Activated CD4-positive, alpha-beta memory T cell treated with anti-CD3 and anti-CD28 coated beads for 36 hours (primary cell): ENCODE data around the gene HMGXB4. TPM values are rescaled to one million over a fixed set of nuclear protein-coding genes. Genes with fewer than 3 reads are reported as not detected.

Experiments used
- CTCF ChIA-PET: fragments of 350-600 bp; sonication (Branson Sonifier 250); formaldehyde crosslinking; loops from one replicate; lab custom pipeline; 2021; ENCODE audit warnings: antibody characterized with exemption, inconsistent platforms; lab: Charles Lee
- POLR2A ChIA-PET: fragments of 350-600 bp; sonication (Branson Sonifier 250); formaldehyde crosslinking; loops from one replicate; lab custom pipeline; 2021; ENCODE audit warnings: antibody characterized with exemption; lab: Charles Lee
- DNase-seq: peaks from one replicate; pipeline ENCODE4 v3.0.0-alpha.2; 2020
- H3K27ac Mint-ChIP-seq: one replicate; pipeline ENCODE4 v1.8.0; 2021; ENCODE audit warnings: mixed read lengths
- H3K27me3 Mint-ChIP-seq: one replicate; pipeline ENCODE4 v1.8.0; 2021; ENCODE audit warnings: mixed read lengths
- H3K36me3 Mint-ChIP-seq: one replicate; pipeline ENCODE4 v1.8.0; 2021; ENCODE audit warnings: mixed read lengths
- H3K4me1 Mint-ChIP-seq: one replicate; pipeline ENCODE4 v1.8.0; 2021; ENCODE audit warnings: low read depth, mixed read lengths
- H3K4me3 Mint-ChIP-seq: one replicate; pipeline ENCODE4 v1.8.0; 2021; ENCODE audit warnings: mild to moderate bottlenecking, mixed read lengths
- H3K9me3 Mint-ChIP-seq: one replicate; pipeline ENCODE4 v1.8.0; 2021; ENCODE audit warnings: mixed read lengths
- intact Hi-C: fragments of 100-400 bp; cut with micrococcal nuclease; formaldehyde crosslinking; loops from one replicate; pipeline ENCODE4 v1.15.1; 2023
- total RNA-seq, 2 experiments: library from RNA; stranded (reverse); gene quantifications; one replicate each; pipeline ENCODE4 v1.2.3, GENCODE V29; 2021

HMGXB4 gene
- total RNA-seq, 2 experiments from 2014 or later = 33.9 to 35.7 TPM

DNA sequence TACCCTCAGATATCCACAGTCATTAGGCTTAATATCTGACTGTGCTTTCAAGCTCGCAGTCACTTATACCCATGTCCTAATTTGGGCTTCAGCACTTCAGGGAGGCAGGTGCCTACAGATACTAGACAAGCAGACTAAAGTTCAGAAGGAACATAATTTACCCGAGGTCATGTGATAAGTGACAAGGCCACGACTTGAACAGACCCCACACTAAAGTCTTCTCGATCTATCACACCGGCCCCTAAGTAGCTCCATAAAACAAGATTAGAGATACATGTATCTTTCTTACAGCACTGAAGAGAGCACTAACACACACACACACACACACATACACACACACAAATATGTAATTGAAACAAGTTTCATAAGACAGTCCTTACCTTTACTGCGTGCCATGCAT lies 75.0 kb downstream of the HMGXB4 start:
- DNase-seq = no peak
- Mint-ChIP-seq H3K27ac (no peak overlapping the region), H3K9me3 (no peaks in the 10 kb centered on the region), H3K36me3 (peaks cover 10% of the 10 kb centered on the region), H3K4me3 (no peak overlapping the region), H3K4me1 (peaks cover 54% of the 10 kb centered on the region), H3K27me3 (no peaks in the 10 kb centered on the region)
- intact Hi-C loops = no loop called here
- ChIA-PET CTCF (no interaction called here), POLR2A (interaction anchor here (0.6 kb wide), 1 partner anchor 167 kb away, joined by 3 read pairs; no protein-coding TSS in a partner anchor)

- Mint-ChIP-seq H3K9me3 (no peaks in the 10 kb centered on the region), H3K27me3 (no peaks in the 10 kb centered on the region), H3K36me3 (peaks cover 10% of the 10 kb centered on the region), H3K27ac (no peak overlapping the region), H3K4me3 (no peak overlapping the region), H3K4me1 (peaks cover 50% of the 10 kb centered on the region)
- ChIA-PET POLR2A (no interaction called here), CTCF (interaction anchor here (0.9 to 1.4 kb wide), 3 partner anchors 22 to 97 kb away, joined by 3 to 5 read pairs (median 4); partner anchors contain the start of gene TOM1)
- DNase-seq = no peak
- intact Hi-C loops = no loop called here
Measured at GRCh38 chr22:35333220-35333619, 75.9 kb downstream of the HMGXB4 start.

DNA sequence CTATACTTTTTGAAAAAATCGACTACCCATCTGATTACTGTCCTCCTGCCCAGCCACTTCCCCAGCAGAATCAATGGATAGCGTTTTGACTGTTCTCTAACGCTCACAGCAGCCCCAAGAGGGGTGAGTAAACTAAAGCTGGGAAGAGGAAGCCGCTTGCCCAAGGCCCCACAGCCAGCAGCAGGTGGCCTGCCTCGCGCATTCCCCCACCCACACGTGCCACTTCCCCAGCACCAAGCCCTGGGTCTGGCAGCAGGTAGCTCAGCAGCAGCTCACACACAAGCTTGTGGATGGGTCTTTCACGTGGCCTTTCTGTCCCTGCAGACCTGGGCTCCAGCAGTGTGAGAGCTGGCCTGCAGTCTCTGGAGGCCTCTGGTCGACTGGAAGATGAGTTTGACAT lies 76.7 kb downstream of the HMGXB4 start:
- ChIA-PET CTCF (interaction anchor here (0.9 to 1.4 kb wide), 4 partner anchors 23 to 96 kb away, joined by 3 to 5 read pairs (median 4); partner anchors contain the start of gene TOM1), POLR2A (interaction anchor here (1.1 kb wide), 1 partner anchor 34 kb away, joined by 3 read pairs; the partner anchor contains the start of gene TOM1)
- Mint-ChIP-seq H3K36me3 (peaks cover 10% of the 10 kb centered on the region), H3K4me3 (no peak overlapping the region), H3K27ac (peak overlapping the region; percentile 77), H3K4me1 (peaks cover 47% of the 10 kb centered on the region), H3K9me3 (no peaks in the 10 kb centered on the region), H3K27me3 (no peaks in the 10 kb centered on the region)
- peak; percentile 64 for DNase-seq
- intact Hi-C loops = no loop called here

DNA sequence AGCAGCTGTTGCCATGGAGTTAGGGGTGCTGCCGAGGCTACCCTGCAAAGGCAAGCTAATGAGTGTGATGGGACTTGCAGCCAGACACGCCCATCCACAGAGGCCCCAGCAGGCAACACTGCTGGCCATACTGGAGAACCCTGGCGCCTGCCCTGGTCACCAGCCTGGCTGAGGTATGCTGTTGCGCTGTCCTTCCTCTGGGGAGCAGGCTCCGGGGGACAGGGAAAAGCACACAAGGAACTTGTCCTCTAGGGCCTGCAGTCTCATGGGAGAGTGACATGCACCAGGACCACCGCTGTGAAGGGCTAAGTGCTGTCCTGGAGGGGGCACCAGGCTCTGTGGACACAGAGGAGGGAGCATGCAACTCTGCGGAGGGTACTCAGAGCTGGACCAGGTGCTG lies 78.2 kb downstream of the HMGXB4 start:
- no peak overlapping the region for H3K27ac Mint-ChIP-seq
- H3K4me3 Mint-ChIP-seq = no peak overlapping the region
- ChIA-PET POLR2A (no interaction called here), CTCF (interaction anchor here (0.8 to 1.1 kb wide), 2 partner anchors 25 to 62 kb away, joined by 3 to 5 read pairs; no protein-coding TSS in a partner anchor)
- no peaks in the 10 kb centered on the region for H3K9me3 Mint-ChIP-seq
- H3K36me3 Mint-ChIP-seq = peaks cover 12% of the 10 kb centered on the region
- peaks cover 36% of the 10 kb centered on the region for H3K4me1 Mint-ChIP-seq
- H3K27me3 Mint-ChIP-seq = no peaks in the 10 kb centered on the region
- intact Hi-C loops = no loop called here
- DNase-seq = no peak

GRCh38 chr22:35335936-35336781 lies 78.9 kb downstream of the HMGXB4 start:
- ChIA-PET POLR2A (no interaction called here), CTCF (interaction anchor here (0.8 to 1.1 kb wide), 2 partner anchors 26 to 61 kb away, joined by 3 to 5 read pairs; no protein-coding TSS in a partner anchor)
- H3K36me3 Mint-ChIP-seq = peaks cover 13% of the 10 kb centered on the region
- H3K9me3 Mint-ChIP-seq = no peaks in the 10 kb centered on the region
- peaks cover 30% of the 10 kb centered on the region for H3K4me1 Mint-ChIP-seq
- DNase-seq = no peak
- intact Hi-C loops = no loop called here
- no peak overlapping the region for H3K4me3 Mint-ChIP-seq
- no peaks in the 10 kb centered on the region for H3K27me3 Mint-ChIP-seq
- no peak overlapping the region for H3K27ac Mint-ChIP-seq

DNA sequence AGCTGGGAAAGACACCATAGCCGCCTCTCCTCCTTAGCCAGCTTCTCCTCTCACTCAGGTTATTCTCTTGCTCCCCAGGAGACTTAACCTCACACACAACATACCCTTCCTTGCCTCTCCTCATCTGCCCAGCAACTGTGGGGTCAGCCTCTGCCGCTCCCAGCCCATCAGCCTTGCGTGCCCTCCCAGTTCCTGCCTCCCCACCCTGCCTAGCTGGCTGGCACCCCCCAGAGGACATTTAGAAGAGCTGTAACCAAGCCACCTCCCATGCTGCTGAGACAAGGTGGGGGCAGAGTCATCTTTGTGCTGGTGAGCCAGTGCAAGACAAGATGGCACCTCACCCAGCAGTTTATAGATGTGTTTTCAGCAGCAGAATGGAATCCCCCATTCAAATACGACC lies 80.6 kb downstream of the HMGXB4 start:
- ChIA-PET POLR2A (no interaction called here), CTCF (no interaction called here)
- H3K4me3 Mint-ChIP-seq = no peak overlapping the region
- no peaks in the 10 kb centered on the region for H3K27me3 Mint-ChIP-seq
- H3K27ac Mint-ChIP-seq = no peak overlapping the region
- DNase-seq = no peak
- H3K4me1 Mint-ChIP-seq = peaks cover 25% of the 10 kb centered on the region
- no peaks in the 10 kb centered on the region for H3K9me3 Mint-ChIP-seq
- intact Hi-C loops = no loop called here
- peaks cover 13% of the 10 kb centered on the region for H3K36me3 Mint-ChIP-seq

GRCh38 chr22:35341090-35341874 lies 84.0 kb downstream of the HMGXB4 start:
- CTCF ChIA-PET = interaction anchor here (1.3 to 1.8 kb wide), 2 partner anchors 10 to 11 kb away, joined by 3 to 6 read pairs; no protein-coding TSS in a partner anchor
- POLR2A ChIA-PET = no interaction called here
- intact Hi-C loops = no loop called here
- H3K4me3 Mint-ChIP-seq = no peak overlapping the region
- H3K9me3 Mint-ChIP-seq = no peaks in the 10 kb centered on the region
- H3K27ac Mint-ChIP-seq = no peak overlapping the region
- H3K27me3 Mint-ChIP-seq = no peaks in the 10 kb centered on the region
- DNase-seq = no peak
- peaks cover 12% of the 10 kb centered on the region for H3K36me3 Mint-ChIP-seq
- H3K4me1 Mint-ChIP-seq = peaks cover under 1% of the 10 kb centered on the region

GRCh38 chr22:35342390-35342789 lies 85.1 kb downstream of the HMGXB4 start:
- H3K27ac Mint-ChIP-seq = no peak overlapping the region
- intact Hi-C loops = no loop called here
- POLR2A ChIA-PET = no interaction called here
- H3K4me1 Mint-ChIP-seq = no peaks in the 10 kb centered on the region
- no peak overlapping the region for H3K4me3 Mint-ChIP-seq
- peaks cover 12% of the 10 kb centered on the region for H3K36me3 Mint-ChIP-seq
- H3K27me3 Mint-ChIP-seq = no peaks in the 10 kb centered on the region
- no peaks in the 10 kb centered on the region for H3K9me3 Mint-ChIP-seq
- CTCF ChIA-PET = no interaction called here
- no peak for DNase-seq

- intact Hi-C loops = no loop called here
- POLR2A ChIA-PET = no interaction called here
- Mint-ChIP-seq H3K27me3 (no peaks in the 10 kb centered on the region), H3K27ac (no peak overlapping the region), H3K4me3 (no peak overlapping the region), H3K36me3 (peaks cover 12% of the 10 kb centered on the region), H3K9me3 (no peaks in the 10 kb centered on the region), H3K4me1 (no peaks in the 10 kb centered on the region)
- CTCF ChIA-PET = no interaction called here
- DNase-seq = no peak
Measured at GRCh38 chr22:35343664-35344550, 86.6 kb downstream of the HMGXB4 start.

DNA sequence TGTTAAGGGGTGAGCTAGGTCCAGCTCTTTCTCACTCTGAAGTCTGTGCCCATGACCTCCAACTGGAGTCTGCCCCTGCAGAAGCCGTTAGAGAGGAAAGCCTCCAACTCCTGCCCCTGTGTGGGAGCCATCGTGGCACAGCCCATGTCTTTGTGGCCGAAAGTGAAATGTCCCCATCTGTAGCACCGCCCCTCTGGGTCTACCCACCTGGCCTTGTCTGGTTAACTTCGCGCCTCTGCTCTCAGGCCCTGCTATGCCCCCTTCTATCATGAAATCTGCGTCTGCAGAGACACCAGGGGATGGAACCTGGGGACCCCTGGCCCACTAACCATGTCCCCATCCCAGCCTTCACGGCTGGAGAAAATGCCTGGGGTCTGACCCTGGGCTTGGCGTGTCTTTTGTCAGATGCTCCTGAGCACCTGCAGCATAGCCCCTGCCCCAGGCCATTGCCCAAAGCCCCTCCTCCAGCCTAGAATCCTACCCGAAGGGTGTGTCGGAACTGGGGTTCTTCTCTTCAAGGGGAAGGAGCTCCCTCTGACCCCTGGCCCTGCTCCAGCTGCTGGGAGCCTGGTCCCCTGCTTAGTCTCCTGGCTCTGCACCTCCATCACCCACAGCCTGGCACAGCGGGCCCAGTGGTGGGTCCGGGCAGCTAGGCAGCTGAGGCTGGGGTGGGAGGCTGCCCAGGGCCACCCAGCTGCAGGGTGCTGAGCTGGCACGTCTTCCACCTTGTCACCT lies 87.8 kb downstream of the HMGXB4 start:
- intact Hi-C loops = no loop called here
- CTCF ChIA-PET = no interaction called here
- POLR2A ChIA-PET = no interaction called here
- Mint-ChIP-seq H3K9me3 (no peaks in the 10 kb centered on the region), H3K4me1 (no peaks in the 10 kb centered on the region), H3K27me3 (no peaks in the 10 kb centered on the region), H3K36me3 (peaks cover 9% of the 10 kb centered on the region), H3K27ac (no peak overlapping the region), H3K4me3 (no peak overlapping the region)
- DNase-seq = no peak
